ENCODE measurements around the gene TMEM100.

TMEM100 gene, protein sequence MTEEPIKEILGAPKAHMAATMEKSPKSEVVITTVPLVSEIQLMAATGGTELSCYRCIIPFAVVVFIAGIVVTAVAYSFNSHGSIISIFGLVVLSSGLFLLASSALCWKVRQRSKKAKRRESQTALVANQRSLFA

DNA sequence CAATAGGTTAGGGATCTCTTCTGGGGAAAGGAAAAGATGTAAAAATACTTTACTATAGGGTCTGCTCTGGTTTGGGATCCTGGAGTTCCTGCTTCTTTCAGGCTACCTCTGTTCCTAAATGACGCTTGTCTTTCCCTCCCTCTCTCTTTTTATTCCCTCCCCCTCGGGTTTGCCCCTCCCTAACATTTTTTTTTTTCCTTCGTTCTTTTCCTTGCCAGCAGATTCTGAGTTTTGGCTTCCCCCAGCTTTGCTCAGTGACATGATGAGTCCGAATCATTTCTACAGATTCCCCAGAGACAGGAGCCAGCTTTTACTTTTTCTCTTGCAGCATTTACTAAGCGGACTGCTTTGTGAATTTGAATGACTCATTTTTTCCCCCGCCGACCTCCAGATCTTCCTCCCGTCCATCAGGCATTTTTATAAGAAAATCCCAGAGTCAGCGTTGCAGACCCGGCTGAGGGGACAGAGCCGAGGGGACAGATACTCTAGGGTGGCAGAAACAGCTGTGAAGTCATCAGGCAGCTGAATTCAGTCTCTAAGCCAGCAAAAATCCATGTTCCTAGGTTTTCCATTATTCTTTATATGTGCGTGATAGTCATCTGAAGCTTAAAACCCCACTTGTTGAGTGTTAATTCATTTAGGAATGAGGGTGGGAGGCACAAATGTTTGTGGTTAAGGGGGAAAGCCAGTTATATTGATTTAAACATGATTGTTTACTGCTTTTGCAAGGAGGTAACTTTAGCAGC is at the start of gene TMEM100:
Gene TMEM100 (minus strand): TSS at position 123 of the 746 bp plus-strand sequence. CDS start 1,794 bp downstream, outside the sequence.
- no peak for DNase-seq

DNA sequence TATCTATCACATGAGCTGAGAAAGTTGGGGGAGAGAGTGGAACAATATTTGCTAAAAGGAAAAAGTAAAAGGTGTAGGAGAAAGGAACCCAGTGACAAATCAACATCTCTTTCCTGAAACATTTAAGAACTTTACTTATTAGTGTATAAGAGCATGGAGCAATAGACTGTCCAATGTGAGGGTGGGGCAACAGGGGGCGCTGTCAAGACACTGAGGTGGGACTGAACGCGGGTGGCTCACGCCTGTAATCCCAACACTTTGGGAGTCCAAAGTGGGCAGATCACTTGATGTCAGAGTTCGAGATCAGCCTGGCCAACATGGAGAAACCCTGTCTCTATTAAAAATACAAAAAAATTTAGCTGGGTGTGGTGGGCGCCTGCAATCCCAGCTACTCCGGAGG is 49.4 kb upstream of the TMEM100 start:
- DNase-seq: no peak

DNA sequence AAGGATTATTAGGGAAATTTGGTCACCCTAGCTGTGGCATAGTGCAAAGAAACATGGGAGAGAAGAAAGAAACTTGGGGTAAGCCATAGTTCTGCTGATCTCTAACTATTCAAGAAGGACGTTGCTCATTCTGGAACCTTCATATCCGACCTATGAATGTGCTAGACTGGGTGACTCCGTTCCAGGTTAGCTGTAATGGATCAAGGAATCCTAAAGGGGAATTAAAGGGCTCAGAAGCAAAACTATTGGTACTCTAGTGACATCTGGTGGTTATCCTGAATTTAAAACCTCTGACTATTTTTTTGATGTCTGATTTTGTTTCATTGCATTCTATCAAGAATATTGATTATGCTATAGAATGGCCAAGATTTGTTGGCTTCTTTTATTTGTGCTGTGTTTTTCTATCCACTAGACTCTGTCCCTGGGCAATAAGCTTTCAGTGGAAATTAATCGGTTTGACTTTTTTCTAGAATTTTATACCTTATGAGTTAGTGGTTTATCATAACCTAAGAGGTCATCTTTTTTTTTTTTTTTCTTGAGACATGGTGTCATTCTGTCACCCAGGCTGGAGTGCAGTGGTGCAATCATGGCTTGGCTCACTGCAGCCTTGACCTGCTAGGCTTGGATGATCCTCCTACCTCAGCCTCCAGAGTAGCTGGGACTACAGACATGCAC is 47.7 kb upstream of the TMEM100 start:
- no peak for DNase-seq

DNA sequence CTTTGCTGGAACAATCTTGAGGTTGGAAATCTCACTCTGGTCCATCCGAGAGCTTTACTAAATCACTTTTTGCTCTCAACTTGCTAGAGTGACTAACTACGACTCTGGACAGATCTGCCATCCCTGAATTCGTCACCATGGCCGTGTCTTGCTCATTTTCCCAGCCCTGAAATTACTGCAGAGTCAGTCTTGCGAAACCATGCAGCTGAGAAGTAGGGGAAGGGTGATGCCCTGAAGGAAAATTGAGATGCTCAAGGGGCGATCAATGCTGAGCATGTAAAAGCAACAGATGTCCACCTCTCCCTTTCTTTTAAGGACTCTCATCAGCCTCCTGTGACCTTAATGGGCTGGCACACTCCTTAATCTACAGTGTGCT is 46.9 kb upstream of the TMEM100 start:
- DNase-seq: no peak

DNA sequence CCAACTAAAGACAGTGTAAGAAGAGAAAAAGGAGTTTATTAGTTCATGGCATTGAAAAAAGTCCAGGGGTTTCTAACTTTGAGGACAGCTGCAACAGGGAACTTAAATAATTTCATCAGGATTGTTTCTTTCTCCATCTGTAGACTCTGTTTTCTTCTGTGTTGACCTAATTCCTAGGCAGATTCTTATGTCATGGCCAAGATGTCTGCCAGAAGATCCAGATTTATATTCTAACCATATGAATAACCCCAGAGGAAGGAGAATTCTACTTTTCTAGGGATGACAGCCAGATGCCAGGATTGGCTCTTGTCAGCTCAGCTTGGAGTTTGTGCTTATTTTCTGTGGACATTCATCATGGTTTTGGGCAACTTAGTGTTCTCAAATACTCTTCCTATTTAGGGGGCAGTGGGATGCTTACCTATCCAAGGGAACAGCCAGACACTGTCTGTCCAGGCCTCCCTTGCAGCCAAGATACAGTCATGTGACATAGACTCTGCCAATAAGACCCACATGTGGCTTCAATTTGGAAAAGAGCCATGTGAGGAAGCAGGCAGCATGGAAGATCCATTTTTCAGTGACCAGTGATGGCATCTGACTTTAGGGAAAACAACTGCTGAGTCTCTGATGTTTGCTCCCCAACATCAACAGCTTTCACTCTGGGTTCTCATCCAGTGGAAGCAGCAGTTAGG is 46.4 kb upstream of the TMEM100 start:
- no peak for DNase-seq

DNA sequence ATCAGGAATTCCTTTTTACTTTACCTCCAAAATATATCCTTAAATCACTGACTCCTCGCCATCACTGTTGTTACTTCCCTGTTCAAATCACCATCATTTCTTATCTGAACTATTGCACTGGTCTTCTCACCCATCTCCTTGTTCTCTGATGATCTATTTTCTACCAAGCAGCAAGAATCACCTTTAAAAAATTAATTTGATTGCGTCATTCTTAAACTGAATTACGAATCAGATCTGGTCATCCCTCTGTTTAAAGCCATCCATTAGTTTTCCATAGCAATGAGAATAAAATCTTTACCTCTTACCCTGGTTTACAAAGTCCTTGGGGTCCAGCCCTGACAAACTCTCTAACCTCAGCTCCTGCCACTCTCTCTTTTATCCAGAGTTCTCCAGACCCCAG is 42.8 kb upstream of the TMEM100 start:
- no peak for DNase-seq

DNA sequence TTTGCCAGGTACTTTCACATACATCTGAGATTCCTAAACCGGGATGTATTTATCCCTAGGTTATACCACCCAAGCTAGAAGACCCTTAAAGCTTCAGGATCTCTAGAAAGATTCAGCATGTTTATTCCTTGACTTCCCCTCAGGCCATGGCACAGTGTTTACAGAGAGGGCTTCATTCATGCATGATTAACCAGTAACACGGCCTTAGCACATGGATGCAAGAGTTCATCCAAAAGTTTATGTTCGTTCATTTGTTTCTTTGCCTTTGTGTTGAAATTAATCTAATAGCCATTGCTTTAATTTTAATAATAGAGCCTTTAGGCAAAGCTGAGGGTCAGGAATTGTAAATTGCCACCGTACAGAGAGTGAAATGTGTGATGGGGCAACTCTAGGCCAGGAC is 41.9 kb upstream of the TMEM100 start:
- DNase-seq: no peak

DNA sequence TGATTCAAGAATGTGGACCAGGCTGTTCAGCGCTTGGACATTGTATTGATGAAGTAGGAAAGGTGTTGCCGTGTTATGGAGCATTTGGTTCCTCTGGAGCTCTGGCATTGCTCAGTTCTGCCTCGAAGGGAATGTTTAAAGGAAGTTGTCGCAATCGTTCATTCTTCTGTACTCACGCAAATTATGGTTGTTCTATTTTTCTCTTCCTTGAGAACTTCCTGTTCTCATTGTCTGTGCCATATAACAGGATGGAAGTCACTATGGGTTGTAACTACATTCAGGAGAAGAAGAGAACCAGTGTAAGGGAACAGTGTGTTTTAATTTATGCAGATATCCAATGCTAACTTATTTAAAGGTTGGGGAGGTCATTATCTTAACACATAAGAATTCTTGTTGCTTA is 41.2 kb upstream of the TMEM100 start:
- no peak for DNase-seq

DNA sequence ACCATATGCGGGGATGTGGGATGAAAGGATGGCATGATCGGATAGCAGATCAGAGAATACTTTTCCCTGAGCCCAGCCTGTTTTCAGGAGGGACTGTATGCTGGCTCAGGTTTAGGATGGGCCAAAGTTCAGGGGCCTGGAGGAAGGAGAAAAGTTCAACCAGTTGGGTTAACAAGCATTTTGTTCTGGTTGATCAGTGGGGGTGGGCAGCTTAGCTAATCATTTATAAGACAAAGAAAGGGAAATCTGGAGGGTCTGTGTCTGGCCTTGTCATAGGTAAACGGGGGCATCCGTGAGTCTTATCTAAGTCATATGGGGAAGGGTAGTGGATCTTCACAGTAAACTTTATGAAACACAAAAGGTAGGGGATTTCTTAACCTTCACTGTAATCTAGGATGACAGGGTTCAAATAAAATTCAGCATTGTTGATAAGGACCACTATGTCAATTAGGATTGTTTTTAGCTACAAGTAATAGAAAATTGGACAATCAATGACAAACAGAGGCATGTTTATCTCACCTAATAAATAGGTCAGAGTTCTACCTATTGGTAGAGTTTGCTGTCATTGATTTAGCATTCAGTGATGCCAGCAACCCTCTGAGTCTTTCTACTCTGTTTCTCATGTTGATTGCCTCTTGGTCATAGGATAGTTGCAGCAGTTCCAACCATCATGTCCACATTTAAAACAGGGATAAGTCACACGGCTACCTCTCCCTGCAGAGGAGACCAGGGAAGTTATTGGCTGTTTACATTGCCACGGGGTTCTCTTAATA is 39.6 kb upstream of the TMEM100 start:
- DNase-seq: no peak

DNA sequence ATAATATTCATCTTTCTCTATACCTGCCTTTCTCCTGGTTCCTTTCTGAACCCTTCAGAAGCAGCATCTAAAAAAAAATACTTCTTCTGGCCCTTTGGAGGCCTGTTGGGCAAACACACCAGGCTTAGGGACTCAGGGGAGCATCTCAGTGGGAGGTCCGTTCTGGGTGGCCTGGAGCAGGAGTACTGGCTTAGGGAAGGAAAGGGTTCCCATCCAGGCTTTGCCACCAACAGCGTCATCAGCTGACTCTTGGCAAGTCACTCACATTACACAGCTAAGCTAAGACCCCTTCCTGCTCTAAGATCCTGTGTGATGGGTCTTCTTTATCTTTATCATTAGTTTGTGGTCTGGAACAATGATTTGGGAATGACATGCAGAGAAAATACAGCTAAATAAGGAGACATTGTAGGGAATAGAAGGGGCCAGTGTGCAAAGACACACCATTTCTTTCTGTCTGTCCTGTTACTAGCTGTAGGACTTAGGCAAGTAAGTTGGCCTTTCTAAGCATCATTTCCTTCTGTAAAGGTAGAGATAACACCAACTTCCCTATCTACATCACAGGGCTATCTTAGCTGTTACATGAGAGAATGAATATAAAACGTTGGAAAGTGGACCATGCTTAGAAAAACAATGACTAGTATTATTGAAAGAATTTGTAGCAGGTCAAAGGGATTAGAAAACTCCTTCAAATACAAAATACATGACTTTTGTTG is 38.1 kb upstream of the TMEM100 start:
- no peak for DNase-seq

DNA sequence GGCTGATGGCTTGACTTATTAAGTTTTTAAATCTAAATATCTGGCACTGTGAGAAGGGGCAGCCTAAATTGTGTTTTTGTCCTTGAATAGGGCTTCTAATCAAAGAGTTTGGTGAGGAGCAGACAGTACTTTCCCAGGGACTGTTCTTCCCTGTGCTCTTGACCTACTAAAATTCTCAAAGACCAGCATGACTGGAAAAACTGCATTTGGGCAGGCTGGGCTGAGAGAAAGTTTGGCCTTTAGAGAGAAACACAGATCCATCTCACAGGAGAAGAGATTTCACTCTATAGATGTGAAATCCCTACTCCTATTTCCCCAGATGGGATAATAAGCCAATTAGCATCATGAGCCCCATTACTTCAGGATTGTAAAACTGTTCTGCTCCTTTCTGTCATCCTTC is 35.5 kb upstream of the TMEM100 start:
- DNase-seq: no peak

DNA sequence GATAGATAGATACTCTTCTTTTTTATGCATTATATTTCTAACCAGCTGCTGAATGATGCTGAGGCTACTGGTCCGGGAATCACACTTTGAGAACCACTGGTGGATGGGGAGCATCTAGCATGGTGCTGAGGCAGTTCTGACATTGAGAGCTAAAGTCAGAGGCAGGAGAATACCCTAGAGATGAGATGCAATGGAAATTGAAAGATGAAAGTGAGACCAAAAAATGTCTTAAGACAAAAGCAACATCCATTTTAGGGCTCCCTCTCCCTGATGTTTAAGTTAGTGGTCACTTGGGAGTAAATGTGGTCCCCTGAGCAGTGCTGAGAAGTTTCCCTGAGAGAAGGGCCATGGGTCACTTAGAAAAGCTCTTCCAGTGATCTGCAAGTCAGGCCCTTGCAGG is 35.0 kb upstream of the TMEM100 start:
- no peak for DNase-seq

DNA sequence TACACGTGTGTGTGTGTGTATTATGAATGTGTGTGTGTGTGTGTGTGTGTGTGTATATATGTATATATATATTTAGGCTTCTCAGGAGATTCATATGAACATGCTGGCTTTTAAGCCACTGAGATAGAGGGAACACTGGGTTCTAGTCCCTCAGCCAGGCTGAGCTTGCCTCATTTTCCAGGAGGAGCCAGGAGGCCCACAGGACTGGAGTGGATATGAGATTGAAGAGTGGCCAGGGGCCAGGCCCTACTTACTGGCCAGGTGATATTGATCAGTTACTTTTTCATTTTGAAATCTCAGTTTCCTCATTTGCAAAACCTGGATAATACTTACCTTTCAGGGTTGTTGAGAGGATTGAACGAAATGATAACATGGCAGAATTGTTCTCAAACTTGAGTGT is 34.0 kb upstream of the TMEM100 start:
- no peak for DNase-seq

DNA sequence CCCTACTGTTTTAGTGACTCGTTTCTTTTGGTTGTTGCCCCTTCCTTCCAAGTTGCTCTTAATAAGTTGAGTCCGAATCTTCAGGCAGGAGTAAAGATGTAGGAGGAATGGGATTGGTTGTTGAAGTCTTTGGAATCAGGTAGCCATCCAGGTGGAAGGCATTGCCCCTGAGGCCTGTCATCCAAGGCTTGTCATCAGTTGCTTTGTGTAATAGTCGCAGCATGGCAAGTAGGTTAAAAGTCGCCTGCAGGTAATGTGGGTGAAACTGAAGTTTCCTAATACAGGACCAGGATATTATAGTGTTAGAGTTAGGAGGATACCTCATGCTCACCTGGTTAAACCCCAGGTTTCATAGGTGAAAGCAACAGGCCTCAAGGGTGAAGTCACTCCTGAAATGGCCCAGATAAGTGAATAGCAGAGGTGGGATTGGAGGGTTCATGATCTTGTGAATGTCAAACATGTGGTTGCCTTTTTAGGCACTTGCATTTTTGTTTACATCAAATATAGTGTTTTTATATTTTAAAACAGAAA is 29.1 kb upstream of the TMEM100 start:
- DNase-seq: no peak

DNA sequence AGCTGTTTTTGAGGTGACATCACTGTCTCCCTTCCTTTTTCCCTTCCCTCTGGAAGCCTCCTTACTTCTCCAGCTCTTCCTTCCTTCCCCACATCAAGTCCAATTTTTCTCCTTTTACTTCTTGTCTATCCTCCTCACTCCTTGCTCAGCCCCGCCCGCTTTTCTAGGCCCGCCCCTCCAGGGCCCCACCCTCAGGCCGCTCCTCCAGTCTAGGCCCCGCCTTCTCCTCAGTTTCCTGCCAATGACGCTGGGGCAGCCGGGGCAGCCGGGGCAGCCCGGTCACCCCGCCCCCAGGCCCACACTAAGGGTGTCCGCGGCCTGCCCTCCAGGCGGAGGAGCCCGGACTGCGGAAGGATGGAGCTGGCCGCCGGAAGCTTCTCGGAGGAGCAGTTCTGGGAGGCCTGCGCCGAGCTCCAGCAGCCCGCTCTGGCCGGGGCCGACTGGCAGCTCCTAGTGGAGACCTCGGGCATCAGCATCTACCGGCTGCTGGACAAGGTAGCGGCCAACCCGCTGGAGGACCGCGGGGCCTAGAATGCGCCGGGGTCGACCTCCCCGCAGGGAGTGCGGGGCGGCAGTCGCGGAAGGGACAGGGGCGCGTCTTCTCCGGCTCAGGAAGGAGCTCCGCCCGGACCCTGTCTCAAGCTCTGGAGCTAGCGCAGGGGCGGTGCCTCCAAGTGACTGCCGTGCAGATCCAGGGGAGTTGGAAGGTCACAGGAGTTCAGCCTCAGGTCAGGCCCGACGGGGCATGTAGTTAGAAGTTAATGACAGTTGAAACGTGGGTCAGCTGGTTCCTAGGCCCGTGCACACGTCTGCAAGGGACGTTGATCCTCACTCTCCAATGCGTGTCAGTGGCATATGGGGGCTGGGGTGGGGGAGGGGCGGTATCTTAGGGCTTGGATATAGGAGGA is 28.3 kb upstream of the TMEM100 start, which contains the start of gene PCTP:
Gene PCTP (plus strand): TSS at position 302 of the 908 bp plus-strand sequence. CDS start 53 bp downstream, at position 355.
- DNase-seq: peak; percentile 88

DNA sequence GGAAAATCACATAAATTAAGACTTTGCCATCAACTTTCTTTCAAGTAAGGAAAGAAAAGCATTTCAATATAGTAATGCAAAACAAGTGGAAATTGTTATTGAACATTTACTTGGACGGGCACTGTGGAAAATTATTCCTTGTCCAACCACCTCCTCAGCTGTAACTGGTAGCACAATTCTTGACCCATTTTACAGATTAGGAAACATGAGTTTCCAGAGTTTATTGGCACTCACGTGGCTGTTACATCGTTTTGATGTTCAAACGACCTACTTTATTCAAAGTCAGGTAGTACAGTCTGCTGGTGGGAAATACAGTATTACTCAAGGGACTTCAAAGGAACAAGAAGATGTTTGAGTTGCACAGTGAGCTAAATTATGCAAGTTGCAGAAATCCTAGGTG is 27.3 kb upstream of the TMEM100 start:
- no peak for DNase-seq

DNA sequence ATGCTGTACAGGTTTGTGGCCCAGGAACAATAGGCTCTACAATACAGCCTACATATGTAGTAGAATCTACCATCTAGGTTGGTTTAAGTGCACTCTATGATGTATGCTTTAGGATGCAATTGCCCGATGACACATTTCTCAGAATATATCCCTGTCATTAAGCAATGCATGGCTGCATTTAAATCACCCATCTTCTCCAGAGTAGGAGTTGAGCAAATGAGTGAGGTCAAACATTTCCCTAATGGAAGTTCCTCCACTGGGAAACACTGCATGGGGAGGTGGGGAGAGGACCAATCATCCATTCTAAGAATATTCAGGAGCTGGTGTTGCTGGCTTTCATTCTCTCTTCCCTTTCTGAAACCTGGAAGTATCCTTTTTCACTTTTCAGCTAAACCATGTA is 26.2 kb upstream of the TMEM100 start:
- no peak for DNase-seq

DNA sequence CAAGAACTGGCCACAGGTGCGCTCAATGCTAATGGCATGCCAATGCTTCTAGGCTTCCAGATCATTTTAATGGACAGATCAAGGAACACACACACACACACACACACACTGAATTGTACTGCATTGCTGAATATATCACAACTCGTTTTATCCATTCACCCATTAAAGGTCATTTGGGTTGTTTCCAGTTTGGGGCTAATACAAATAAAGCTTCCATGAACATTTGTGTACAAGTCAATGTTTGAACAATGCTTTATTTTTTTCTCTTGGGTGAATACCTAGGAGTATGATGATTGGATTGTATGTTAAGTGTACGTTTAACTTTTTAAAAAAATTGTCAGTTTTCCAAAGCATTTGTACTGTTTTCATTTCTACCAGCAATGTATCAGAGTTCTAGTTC is 24.5 kb upstream of the TMEM100 start:
- no peak for DNase-seq

DNA sequence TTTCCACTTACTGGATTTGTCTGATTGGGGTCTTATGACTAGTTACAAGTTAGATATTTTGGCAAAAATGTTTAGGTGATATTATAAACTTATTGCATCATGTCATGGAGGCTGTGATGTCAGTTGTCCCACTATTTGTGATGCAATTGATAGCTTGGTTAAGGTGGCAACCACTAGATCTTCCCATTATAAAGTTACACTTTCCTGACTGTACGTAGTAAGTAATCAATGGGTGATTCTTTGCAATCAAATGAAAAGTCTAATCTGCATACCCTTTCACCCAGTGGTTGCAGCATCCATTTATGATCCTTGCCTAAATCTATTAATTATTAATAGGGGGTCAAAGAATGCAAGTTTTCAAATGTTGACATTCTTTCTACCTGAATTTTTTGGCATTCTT is 23.8 kb upstream of the TMEM100 start:
- DNase-seq: no peak

DNA sequence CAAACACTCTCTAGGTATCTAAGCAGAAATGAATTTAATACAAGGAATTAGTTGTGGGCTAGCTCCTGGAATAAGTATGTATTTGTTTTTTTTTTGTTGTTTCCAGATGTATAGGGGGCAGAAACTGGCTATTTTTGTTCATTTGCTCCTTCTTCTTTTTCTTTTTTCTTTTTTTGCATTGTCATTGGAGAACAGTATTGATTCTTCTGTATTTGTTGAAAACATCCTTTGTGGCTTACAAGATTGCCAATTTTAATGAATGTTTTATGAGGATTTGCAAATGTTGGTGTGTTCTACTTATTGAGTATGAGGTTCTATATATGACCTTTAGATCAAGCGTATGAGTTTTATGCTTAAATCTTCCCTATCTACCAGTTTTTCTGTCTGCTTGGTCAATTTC is 22.6 kb upstream of the TMEM100 start:
- no peak for DNase-seq
